ENCODE data around the gene MEF2B.
"Not testable (repeated sequence)": the region's sequence is repeated elsewhere in the genome, so short reads cannot be mapped to it uniquely, and the experiment has no call there.

The MEF2B gene

DNA sequence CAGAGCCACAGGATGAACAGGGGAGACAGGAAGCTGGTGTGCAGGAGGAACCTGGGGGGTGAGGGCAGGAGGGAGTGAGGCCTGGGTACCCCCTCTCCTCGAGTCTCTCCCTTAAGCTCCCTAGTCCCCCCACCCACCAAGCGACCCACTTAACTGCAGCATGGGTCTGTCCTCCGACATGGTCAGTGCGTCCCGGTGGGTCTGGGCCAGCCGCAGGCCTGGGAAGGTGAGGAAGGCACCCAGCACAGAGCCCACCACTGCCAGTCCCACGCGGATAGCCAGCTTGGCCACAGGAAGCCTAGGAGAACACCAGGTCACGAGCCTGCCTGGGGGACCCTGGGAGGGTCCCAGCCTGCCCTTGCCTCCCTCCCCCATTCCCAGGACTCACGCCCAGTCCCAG lies 48.7 kb downstream of the MEF2B start:
- DNase-seq, result no peak

DNA sequence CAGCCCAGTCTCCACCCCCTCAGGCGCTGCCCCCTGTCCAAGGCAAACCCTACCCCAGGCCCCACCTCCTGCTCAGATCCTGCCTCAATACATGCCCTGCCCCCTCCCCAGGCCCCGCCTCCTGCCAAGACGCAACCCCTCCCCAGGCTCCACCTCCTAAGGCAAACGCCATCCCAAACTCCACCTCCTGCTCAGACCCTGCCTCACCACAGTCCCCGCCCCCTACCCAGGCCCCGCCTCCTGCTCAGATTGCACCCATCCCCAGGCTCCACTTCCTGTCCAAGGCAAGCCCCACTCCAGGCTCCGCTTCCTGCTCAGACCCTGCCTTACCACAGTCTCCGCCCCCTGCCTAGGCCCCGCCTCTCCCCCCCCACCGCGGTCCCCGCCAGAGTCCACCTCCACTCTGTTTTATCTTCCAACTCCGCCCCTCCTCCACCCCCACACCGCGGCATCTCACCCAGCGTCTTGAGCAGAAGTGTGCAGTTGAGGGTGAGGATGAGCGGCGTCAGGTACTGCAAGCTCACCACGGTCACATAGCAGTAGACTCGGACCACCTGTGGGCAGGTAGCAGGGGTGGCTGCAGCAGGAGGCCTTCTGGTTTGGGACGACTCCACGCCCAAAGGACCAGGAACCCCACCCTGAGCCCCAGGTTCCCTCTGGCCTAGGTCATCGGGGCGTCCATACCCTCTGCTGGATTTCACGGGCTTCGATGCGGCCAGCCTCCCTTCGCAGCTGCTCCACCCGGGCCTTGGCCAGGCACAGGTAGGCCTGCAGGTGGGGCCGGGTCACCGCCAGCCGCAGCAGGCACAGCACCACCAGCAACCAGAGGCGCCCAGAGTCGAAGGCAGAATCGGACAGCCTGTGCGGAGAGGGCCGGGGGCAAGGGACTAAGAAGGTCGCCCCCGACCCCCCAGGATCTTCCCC lies 49.5 kb downstream of the MEF2B start:
- DNase-seq, result peak in 1 of 3 experiments; percentile 16

DNA sequence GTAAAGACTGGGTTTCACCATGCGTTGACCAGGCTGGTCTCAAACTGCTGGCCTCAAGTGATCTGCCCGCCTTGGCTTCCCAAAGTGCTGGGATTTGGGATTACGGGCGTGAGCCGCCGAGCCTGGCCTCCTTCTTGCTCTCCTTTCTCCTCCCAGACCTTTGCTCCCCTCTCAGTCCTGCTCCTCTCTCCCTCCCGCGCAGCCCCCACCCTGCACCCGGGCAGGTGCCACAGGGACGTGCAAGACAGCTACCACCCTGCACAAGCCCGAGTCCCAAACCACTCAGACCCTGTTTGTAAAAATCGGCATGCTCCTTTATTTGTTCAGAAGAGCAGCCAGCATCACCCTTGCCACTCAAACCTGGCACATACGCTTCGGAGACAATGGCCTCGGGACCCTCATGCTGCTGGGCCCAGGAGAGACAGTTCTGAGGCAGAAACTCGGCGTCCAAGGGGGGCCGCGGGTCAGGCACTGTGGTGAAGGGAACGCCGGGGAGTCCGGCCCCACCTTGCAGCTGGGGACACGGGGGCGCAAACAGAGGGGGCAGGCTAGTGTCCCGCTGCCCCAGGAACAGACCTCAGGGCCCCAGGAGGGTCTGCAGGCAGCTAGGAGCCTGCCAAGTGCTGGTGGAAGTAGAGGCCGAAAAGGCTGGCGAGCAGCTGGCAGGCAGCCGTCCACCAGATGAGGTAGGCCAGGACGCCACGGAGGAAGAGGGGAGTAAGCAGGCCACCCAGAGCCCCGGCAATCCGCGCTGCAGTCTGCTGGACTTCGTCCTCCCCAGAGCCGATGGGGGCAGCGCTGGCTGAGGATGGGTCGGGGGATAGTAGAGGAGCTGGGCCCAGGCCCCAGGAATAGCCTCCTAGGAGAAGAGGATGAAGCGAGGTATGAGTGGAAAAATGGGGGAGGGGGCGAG lies 50.5 kb downstream of the MEF2B start:
- no peak for DNase-seq

DNA sequence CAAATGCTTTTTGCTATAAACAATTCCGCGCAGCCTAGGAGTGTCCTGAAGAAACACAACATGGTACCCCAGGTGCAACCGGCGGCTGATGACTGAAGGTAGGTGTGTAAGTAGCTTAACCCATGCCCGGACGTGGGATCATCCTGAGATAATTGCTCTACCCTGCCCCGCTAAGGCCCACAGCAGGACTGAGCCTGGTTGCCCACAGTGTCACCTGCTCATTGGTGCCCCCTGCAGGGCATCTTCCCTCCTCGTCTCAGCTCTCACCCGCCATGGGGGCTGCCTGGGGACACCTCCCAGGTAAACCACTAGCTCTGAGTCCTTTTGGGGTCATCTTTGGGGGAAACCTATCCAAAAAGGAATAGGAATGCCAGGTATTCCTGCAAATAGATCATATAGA lies 54.1 kb downstream of the MEF2B start:
- no peak for DNase-seq

DNA sequence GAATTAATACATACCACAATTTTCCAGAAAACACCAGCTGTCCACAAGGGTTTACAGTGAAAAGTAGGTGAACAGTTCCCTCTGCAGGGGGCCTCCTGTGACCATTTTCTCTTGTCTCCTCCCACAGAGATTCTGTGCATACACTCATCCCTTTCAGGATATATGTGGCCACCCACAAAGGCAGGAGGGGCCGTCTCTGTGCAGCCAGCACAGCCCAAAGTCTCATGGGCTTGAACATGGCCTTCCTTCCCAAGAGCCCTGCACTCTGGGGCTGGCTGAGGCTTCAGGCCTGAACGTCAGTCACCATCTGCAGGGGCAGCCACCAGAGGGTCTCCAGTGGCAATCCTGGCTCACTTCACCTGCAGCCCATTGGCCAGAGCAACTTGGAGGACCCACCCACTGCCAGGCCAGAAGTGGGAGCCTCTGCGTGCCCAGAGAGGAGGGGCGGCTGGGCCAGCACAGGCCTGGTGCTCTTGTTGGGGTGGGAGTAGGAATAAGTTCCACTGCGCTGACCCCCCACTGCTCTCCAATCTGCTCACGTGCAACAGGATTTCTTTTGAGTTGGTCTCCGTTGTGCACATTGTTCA lies 56.9 kb downstream of the MEF2B start:
- peak in 1 of 3 experiments; percentile 27 for DNase-seq

DNA sequence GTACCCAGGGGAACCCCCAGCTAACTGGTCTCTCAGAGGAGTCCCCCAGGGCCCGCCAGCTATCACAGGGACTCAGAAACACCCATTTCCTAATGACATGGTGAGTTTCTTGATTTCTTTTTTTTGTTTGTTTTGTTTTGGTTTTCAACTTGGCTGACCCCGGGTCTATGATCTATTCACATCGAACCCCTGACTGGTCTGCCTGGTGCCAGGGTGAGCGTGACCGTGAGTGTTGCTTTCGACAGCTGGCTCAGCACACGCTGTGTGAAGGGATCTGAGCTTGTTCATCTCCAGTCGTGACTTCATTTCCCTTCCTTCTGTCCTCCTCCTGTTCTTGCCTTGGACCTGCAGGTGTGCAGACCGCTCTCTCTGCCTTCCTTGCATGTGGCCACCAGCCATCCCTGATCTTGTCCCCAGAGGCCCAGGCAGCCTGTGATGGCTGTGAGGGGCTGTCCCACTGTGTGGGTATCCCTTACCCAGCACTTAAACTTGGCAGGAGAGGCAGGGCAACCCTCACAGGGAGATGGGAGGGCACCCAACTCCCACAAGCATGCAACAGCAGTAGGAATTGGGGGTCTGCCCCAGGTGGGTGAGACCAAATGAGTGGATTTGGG lies 58.0 kb downstream of the MEF2B start:
- no peak for DNase-seq

DNA sequence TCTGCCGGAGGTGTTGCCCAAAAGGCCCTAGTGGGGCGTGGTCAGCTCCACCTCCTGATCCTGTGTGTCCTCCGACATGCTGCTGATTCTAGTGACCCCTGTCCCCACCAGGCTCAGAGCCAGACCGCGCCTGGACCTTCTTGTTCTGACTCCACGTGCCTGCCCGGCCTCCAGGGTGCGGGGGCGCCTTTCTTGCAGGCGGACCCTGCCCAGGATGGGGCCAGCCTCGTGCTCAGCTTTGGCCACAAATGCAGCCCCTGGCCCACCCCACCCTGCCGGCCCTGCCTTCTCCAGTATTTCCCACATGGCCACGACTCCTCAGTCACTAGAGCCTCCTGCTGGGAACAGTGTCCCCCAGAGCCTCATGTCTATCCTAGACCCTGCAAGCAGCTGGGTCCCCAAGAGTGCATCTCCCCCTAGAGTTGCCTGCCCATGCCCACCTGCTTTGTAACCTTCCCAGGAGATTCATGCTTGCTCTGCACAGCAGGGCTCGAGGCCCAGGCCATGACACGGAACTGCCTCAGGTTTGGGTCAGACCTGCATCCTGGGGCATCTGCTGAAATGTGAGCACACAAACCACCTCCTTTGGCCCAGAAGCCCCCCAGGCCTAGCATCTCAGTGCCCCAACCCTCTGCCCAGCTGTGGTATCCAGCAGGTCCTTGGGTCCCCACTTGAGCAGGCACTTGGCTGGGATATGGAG lies 58.8 kb downstream of the MEF2B start:
- DNase-seq, result no peak

DNA sequence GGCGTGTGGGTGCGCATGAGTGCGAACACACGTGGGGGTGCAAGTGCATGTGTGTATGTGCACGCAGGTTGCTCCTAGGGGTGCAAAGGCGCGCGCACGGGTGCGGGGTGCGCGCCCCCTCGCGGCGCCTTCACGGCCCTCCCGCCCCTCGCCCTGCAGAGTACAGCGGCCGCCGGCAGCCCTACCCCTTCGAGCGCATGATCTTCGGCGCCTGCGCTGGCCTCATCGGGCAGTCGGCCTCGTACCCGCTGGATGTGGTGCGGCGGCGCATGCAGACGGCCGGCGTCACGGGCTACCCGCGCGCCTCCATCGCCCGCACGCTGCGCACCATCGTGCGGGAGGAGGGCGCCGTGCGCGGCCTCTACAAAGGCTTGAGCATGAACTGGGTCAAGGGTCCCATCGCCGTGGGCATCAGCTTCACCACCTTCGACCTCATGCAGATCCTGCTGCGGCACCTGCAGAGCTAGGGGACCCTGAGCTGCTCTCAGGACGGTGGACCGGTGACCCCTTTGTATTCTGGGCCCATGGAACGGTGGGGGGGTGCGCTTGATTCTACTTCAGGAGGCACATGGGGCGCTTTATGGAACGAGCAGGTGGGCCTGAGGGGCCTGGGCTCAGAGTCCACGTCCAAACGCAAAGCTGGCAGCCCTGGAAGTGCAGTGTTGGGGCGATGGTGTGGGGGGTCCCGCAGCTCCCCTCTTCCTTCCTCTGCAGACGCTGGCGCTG lies 59.5 kb downstream of the MEF2B start:
- DNase-seq, result no peak

DNA sequence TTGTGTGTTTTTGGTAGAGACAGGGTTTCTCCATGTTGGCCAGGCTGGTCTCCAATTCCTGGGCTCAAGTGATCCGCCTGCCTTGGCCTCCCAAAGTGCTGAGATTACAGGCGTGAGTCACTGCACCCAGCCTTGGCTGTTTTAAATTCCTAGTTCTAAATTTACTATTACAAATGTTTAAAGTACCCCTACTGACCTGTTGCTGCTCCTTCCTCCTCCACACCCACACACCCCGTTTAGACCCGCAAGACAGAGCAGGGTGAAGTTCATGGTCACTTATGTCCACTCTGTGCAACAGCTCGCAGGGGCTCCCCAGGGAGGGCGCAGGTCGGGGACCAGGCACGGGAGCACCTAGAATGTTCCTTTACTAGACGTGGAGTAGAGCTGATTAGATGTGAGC lies 60.5 kb downstream of the MEF2B start:
- DNase-seq, result no peak

DNA sequence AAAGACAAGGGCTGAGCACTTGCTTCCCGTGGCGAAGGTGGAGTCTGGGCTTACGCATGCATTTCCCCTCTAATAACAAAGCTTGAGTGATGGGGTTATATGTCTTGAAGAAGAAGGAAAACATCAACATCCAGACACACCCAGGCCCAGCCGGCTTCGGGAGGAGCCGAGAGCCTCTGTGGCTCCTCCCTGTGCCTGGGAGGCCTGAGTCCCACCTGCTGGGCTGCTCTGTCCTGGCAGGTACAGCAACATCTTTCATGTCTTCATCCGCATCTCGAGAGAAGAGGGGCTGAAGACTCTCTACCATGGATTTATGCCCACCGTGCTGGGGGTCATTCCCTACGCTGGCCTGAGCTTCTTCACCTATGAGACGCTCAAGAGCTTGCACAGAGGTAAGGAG lies 62.4 kb downstream of the MEF2B start:
- DNase-seq, result no peak

DNA sequence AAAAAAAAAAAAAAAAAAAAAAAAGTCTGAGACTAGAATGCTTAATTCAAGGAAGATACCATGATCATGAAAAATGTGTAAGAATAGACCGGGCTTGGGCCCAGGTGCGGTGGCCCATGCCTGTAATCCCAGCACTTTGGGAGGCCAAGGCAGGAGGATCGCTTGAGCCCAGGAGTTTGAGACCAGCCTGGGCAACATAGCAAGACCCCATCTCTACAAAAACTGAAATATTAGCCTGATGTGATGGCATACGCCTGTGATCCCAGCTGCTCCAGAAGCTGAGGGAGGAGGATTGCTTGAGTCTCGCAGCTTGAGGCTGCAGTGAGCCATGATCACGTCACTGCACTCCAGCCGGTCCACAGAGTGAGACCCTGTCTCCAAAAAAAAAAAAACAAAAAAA lies 63.1 kb downstream of the MEF2B start:
- DNase-seq, result not testable (repeated sequence)

DNA sequence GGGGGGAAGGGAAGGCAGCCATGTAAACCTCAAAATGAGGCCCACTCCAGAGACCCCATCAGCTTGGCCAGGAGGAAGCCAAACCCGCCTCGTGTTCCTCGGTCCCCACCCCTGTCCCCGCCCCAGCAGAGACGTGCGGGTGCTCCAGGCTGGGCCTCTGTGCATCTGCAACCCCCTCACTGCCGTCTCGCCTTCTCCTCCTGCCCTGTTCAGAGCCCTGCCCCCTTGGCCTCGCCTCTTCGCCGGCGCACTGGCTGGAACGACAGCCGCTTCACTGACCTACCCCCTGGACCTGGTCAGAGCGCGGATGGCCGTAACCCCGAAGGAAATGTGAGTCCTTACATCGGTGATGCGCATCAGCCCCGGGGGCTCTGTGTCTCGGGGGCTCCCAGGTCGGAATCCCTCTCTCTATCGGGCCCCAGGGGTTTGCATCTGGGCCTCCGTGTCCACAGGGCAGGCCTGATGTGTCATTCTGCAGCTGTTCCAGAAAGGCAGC lies 64.0 kb downstream of the MEF2B start:
- no peak for DNase-seq

DNA sequence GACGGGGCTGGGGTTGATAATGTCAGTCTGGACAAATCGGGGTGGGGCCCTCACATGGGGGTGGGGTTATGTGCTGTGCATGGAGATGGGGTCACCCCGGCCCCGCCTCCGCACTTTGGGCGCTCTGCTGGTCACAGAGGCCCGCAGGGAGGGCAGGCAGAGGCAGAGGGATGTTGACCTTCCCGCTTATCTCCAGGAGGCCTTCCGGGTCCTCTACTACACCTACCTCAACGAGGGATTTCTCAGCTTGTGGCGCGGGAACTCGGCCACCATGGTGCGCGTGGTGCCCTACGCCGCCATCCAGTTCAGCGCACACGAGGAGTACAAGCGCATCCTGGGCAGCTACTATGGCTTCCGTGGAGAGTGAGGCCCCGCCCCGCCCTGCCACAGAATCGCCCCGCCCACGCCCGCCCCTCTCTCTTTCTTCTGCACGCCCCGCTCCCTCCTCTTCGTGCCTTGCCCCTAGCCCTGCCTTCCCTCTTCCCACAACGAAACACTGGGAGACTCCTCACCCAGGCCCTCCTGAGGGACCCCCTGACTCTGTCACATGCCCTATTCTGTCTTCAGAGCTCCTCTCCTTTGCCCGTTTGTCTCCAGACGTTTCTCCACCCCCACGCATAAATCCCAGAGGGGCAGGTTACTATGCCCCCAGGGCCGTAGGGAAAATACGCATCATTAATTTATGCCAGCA lies 64.6 kb downstream of the MEF2B start:
- DNase-seq, result peak; percentile 26 to 52 (median 39)

DNA sequence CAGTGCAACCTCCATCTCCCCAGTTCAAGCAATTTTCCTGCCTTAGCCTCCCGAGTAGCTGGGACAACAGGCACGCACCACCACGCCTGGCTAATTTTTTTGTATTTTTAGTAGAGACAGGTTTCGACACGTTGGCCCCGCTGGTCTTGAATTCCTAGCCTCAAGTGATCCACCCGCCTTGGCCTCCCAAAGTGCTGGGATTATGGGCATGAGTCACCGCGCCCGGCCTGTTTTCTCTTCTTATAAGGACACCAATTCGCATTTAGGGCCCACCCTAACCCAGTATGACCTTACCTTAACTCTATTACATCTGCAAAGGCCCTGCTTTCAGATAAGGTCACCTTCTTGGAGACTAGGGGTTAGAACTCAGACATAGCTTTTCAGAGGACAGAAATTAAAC lies 66.9 kb downstream of the MEF2B start:
- no peak for DNase-seq

DNA sequence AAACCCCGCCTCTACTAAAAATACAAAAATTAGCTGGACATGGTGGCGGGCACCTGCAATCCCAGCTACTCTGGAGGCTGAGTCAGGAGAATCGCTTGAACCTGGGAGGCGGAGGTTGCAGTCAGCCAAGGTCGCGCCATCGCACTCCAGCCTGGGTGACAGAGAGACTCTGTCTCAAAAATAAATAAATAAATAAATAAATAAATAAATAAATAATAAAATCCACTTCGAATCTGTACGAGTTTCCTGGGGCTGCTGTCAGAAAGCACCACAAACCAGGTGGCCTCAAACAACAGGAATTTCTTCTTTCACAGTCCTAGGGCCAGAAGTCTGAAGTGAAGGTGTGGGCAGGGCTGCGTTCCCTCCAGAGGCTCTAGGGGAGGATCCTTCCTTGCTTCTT lies 67.5 kb downstream of the MEF2B start:
- not testable (repeated sequence) for DNase-seq

DNA sequence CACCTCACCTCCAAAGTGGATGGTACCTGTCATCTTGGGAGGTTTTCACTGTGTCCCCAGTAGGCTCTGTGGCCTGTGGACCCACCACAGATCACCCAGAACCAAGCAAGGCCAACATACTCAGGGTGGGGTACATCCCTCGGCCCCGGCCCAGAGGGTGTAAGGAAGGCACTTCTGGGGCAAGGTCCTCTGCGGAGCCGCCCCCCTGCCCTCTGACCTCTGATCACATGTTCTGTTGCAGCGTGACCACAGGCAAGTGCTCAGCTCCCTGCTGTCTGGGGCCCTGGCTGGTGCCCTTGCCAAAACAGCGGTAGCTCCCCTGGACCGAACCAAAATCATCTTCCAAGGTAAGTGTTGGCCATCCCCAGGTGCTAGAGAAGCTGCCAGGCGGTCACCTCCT lies 68.5 kb downstream of the MEF2B start:
- DNase-seq, result no peak

DNA sequence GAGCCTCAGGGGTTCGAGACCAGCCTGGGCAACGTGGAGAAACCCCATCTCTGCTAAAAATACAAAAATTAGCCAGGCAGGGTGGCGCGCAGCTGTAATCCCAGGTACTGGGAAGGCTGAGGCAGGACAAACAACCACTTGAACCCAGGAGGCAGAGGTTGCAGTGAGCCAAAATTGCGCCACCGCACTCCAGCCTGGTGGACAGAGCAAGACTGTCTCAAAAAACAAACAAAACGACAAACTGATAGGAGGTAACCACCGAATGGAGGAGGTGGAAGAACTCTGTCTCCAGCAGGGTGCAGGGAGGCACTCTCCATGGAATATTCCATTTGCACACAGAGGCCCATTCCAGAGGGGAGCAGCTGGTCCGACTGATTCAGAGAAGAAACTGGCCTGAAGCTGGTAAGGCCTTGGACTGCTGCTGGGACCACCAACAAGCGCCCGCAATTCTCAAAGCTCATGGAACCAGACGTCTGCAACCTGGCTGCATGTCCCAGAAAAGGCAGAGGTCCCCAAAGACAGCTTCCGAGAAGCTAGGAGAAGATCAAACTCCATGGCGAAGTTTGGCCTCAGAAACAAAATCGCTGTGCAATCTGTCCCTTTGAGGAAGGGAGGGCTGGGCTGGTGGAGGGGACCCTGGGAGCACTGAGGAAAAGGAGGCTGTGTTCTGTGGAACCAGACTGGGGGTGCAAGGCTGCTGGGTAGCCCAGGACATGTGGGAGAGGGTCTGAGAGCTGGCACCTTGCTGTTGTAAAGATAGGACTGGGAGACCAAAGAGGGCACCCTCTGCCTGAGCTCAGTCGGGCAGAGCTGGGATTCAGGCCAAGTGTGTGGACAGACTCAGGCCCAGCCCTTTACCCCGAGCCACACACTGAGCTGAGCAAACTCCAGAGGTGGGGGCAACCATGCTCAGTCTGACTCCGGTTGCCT lies 71.1 kb downstream of the MEF2B start:
- no peak for DNase-seq

DNA sequence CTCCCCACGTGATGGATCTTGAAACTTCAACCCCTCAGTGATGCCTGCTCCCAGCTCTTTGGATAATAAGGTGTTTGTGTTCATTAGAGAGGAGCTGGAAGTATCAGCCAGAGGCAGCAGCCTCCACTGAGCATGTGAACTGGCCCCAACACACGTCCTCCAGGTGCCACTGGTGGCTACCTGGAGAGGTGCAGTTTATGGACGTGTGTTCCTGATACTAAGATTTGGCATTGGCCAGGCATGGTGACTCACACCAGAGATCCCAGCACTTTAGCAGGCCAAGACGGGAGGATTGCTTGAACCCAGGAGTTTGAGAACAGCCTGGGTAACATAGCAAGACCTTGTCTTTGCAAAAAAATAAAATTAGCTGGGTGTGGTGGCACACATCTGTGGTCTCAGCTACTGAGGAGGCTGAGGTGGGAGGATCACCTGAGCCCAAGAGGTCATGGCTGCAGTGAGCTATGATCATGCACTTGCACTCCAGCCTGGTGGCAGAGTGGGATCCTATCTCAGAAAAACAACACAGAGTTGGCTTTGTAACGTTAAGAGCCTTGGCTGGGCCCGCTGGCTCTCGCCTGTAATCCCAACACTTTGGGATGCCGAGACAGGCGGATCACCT lies 71.9 kb downstream of the MEF2B start:
- DNase-seq, result no peak
